ENCODE measurements around the gene AHI1. TPM values are rescaled to one million over a fixed set of nuclear protein-coding genes. Genes with fewer than 3 reads are reported as not detected.

Gene AHI1
- total and polyA plus RNA-seq, 2 experiments from 2014 or later, result 14.8 to 21.5 TPM

- Histone ChIP-seq H4K20me1 (ENCODE audit: insufficient read depth, poor library complexity, severe bottlenecking) (no peaks in the 10 kb centered on the region), H2AFZ (no peak overlapping the region), H3K9me3 (ENCODE audit: low read depth) (no peaks in the 10 kb centered on the region), H3K36me3 (replicated peaks; ENCODE audit: insufficient read depth, low read depth) (no peaks in the 10 kb centered on the region), H3K79me2 (no peaks in the 10 kb centered on the region), H3K4me3 (no peak overlapping the region), H3K27me3 (no peaks in the 10 kb centered on the region), H3K9me2 (replicated peaks; ENCODE audit: insufficient read depth) (no peaks in the 10 kb centered on the region), H3K4me1 (ENCODE audit: insufficient read depth) (no peaks in the 10 kb centered on the region), H3K27ac (no peak overlapping the region), H3K4me2 (no peak overlapping the region)
- no peak for DNase-seq (ENCODE audit: low spot score)
- 87% methylated on average over 8 of the region's 8 CpGs for WGBS (ENCODE audit: low lambda C conversion rate, missing lambda C conversion rate)
- TF ChIP-seq CTCF (IDR thresholded peaks at IDR 0.05; ENCODE audit: poor library complexity), result no peak
- TF ChIP-seq EZH2 (IDR thresholded peaks at IDR 0.05; ENCODE audit: borderline replicate concordance), result no peak
- no peak for TF ChIP-seq EZH2phosphoT487 (IDR thresholded peaks at IDR 0.05; ENCODE audit: low read depth, severe bottlenecking, unreplicated experiment)
These were observed 57.3 kb downstream of the AHI1 start for GRCh38 chr6:135440087-135440792.

DNA sequence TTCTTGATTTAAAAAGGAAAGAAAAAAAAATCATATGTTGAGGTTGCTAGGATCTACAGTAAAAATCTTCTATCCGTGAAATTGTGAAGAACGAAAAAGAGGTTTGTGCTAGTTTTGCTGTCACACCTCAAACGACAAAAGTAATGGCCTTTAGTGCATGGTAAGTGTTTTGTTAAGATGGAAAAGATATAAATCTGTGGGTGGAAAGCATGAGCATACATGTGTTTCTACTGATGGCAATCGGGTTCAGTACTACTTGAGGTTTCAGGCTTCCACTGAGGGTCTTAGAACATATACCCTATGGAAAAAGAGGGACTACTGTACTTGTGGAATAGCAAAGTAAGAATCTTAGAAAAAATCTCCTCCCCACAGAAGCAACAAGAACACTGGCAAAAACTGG lies 58.0 kb downstream of the AHI1 start:
- Histone ChIP-seq H4K20me1 (ENCODE audit: insufficient read depth, poor library complexity, severe bottlenecking) (no peaks in the 10 kb centered on the region), H3K27ac (no peak overlapping the region), H3K9me2 (replicated peaks; ENCODE audit: insufficient read depth) (no peaks in the 10 kb centered on the region), H3K4me1 (ENCODE audit: insufficient read depth) (no peaks in the 10 kb centered on the region), H3K4me3 (no peak overlapping the region), H3K36me3 (replicated peaks; ENCODE audit: insufficient read depth, low read depth) (no peaks in the 10 kb centered on the region), H3K9me3 (ENCODE audit: low read depth) (no peaks in the 10 kb centered on the region), H3K4me2 (no peak overlapping the region), H2AFZ (no peak overlapping the region), H3K79me2 (no peaks in the 10 kb centered on the region), H3K27me3 (no peaks in the 10 kb centered on the region)
- TF ChIP-seq EZH2 (IDR thresholded peaks at IDR 0.05; ENCODE audit: borderline replicate concordance), result no peak
- TF ChIP-seq EZH2phosphoT487 (IDR thresholded peaks at IDR 0.05; ENCODE audit: low read depth, severe bottlenecking, unreplicated experiment), result no peak
- TF ChIP-seq CTCF (IDR thresholded peaks at IDR 0.05; ENCODE audit: poor library complexity), result no peak
- no peak for DNase-seq (ENCODE audit: low spot score)
- 86% methylated on average over 4 of the region's 4 CpGs for WGBS (ENCODE audit: low lambda C conversion rate, missing lambda C conversion rate)

GRCh38 chr6:135438907-135439535 lies 58.5 kb downstream of the AHI1 start:
- TF ChIP-seq EZH2 (IDR thresholded peaks at IDR 0.05; ENCODE audit: borderline replicate concordance), result no peak
- TF ChIP-seq CTCF (IDR thresholded peaks at IDR 0.05; ENCODE audit: poor library complexity), result peak; percentile 48
- peak; percentile 20 for DNase-seq (ENCODE audit: low spot score)

More at GRCh38 chr6:135438907-135439535, 58.5 kb downstream of the AHI1 start:
- Histone ChIP-seq H3K27ac (no peak overlapping the region), H3K4me2 (no peak overlapping the region), H4K20me1 (ENCODE audit: insufficient read depth, poor library complexity, severe bottlenecking) (no peaks in the 10 kb centered on the region), H3K79me2 (no peaks in the 10 kb centered on the region), H3K9me2 (replicated peaks; ENCODE audit: insufficient read depth) (no peaks in the 10 kb centered on the region), H3K36me3 (replicated peaks; ENCODE audit: insufficient read depth, low read depth) (no peaks in the 10 kb centered on the region), H3K4me3 (no peak overlapping the region), H3K4me1 (ENCODE audit: insufficient read depth) (no peaks in the 10 kb centered on the region), H2AFZ (no peak overlapping the region), H3K9me3 (ENCODE audit: low read depth) (no peaks in the 10 kb centered on the region), H3K27me3 (no peaks in the 10 kb centered on the region)
- 66% methylated on average over 3 of the region's 3 CpGs for WGBS (ENCODE audit: low lambda C conversion rate, missing lambda C conversion rate)

Measured in hepatocyte (in vitro differentiated cells).